Measurements from ENCODE around the gene MANEAL. TPM values are rescaled to one million over a fixed set of nuclear protein-coding genes. Genes with fewer than 3 reads are reported as not detected.

The MANEAL gene
- total and polyA plus RNA-seq, 2 of the 13 experiments (the other 11 are each of a cell fraction or from before 2014, with no cell fraction given): 20.8 to 26.4 TPM

GRCh38 chr1:37807555-37808368, 14.1 kb downstream of the MANEAL start, which contains the start of the genes C1orf122 and YRDC (continued):
- TF ChIP-seq ZNF34 (CRISPR knock-in tag; IDR thresholded peaks at IDR 0.05; ENCODE audit: borderline replicate concordance) (0 out of 2 replicates have a peak, but pooled peaks have one; percentile 41), ZNF597 (CRISPR knock-in tag; IDR thresholded peaks at IDR 0.05) (no peak), ZNF639 (CRISPR knock-in tag; conservative IDR thresholded peaks at IDR 0.05) (peak; percentile 67; the same call in 1 of the 2 replicates), MYNN (CRISPR knock-in tag; IDR thresholded peaks at IDR 0.05; ENCODE audit: low read depth) (no peak), ELF1 (CRISPR knock-in tag; IDR thresholded peaks at IDR 0.05) (peak; percentile 93), ZNF329 (CRISPR knock-in tag; IDR thresholded peaks at IDR 0.05; ENCODE audit: low read depth) (0 out of 2 replicates have a peak, but pooled peaks have one; percentile 27), MZF1 (CRISPR knock-in tag; IDR thresholded peaks at IDR 0.05; ENCODE audit: borderline replicate concordance) (no peak), ZNF101 (CRISPR knock-in tag; IDR thresholded peaks at IDR 0.05; ENCODE audit: borderline replicate concordance, low read depth) (no peak), ZHX1 (CRISPR knock-in tag; IDR thresholded peaks at IDR 0.05; ENCODE audit: low read depth) (no peak), ZNF496 (CRISPR knock-in tag; IDR thresholded peaks at IDR 0.05; ENCODE audit: insufficient replicate concordance) (no peak), KDM5A (IDR thresholded peaks at IDR 0.05; ENCODE audit: borderline replicate concordance, low read length) (peak; percentile 1), ATF3 (CRISPR knock-in tag; IDR thresholded peaks at IDR 0.05) (no peak), ATF2 (CRISPR knock-in tag; IDR thresholded peaks at IDR 0.05) (no peak), MXD3 (CRISPR knock-in tag; IDR thresholded peaks at IDR 0.05) (no peak; the same call in 1 of the 2 replicates), REPIN1 (CRISPR knock-in tag; IDR thresholded peaks at IDR 0.05; ENCODE audit: borderline replicate concordance, low read depth) (no peak), HOMEZ (CRISPR knock-in tag; IDR thresholded peaks at IDR 0.05; ENCODE audit: low read depth) (no peak), ZSCAN22 (CRISPR knock-in tag; IDR thresholded peaks at IDR 0.05) (no peak)

All from HepG2 (cell line).